Stimulated activated CD8-positive, alpha-beta memory T cell treated with anti-CD3 and anti-CD28 coated beads, Interleukin-7, amount 100 ng/mL, for 1 hour (primary cell): ENCODE data around the gene KIF26A.

Experiments
- DNase-seq, 2 donors: peaks; one replicate each; pipeline ENCODE4 v3.0.0-alpha.2; 2020; ENCODE audit warnings: low read depth in 2 of 2

Gene KIF26A

DNA sequence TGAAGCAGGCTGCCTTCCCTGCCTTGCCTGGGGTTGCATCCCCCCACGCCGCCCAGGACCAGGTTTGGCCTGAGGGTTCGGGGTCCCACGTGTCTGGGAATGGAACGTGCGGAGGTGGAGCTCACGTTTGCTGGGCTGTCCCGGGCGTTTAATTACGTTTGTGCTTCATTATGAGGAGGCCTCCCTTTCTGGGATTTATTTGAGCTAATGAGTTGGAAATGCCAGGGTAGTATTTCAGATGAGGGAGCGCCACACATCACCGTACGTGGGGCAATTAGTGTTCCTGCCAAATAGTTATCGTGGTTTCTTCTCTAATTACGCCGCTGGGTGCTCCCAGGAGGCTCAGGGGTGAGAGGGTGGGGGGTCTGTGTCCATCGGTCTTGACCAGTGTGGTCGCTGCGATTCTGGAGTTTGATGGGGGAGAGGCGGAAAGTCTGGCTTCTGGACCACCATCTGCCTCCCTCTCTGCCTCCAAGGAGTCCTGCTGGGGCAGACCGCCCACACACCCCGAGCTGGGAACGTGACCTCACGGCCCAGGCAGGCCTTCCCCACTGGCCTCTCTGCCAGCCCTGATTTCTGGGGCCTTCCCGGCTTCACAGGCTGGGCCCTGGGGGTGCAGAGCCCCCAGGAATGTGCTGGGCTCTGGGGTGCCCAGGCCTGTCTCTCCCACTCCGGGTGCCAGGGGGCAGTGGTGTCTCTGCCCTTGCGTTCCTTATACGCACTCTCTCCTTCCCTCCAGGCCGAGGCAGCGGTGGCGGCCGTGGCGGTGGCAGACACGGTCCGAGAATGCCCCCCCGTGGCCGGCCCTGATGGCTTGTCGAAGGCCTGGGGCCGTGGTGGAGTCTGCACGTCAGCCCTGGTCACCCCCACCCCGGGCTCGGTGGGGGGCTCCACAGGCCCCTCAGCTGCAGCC, 18.9 kb downstream of the KIF26A start:
- DNase-seq: no peak

DNA sequence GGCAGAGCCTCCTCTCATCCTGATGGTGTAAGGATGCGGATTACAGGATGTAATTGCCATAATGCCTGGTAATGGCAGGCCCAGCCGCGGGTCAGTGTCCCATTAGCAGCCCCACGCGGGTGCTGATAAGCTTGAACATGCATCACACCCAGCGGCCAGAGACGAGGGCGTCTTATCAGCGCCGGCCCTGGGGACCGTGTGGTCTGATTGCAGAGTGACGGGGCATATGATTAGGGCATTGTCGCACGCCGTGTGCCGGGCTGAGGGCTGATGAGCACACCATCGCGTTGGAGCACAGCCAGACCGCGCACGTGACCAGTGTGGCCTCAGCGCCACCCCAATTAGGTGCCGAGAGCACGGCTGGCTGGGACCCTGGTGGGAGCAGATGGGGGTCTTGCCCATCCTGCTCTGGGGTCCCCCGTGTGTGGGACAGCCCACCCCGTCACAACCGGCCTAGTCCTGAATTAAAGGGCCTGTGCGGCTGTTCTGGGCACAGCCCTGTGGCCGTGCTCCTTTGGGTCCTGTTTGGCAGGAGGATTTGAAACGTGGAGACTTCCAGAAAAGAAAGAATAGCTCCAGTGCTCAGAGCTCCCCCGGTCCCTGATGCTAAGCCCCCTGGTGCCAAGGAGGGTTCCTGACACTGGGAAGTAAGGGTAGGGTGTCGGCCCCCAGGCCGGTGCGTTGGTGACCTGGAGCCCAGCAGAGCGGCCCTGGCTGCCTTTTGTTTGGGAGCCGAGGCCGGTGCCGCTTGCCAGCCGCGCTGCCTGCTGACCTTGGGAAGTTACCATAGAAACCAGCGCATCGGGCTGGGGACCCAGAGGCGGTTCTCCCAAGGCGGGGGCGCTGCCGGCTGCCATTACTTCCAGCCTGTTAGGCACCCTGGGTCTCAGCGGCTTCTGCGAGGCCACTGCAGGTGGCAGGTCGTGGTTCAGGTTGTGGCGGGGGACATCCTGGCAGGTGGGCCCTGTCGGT, 20.7 kb downstream of the KIF26A start:
- DNase-seq: no peak

DNA sequence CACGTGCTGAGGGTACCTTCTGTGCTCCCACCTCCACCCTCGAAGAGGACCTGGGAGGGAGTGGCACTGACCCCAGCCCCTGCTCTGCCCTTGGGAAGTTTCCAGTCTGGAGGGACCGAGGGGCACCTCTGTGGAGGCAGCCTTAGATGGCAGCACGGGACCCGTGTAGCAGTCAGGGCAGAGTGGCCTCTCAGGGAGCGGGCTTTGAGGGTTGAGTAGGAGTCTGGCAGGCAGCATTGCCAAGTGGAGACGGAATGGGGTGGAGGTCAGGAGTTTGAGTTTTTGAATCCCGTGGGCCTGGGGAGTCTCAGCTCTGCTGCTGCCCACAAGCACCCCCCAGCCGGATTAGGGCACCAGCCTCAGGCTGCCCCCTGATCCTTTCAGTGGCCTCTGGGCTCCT, 21.6 kb downstream of the KIF26A start:
- DNase-seq: no peak

DNA sequence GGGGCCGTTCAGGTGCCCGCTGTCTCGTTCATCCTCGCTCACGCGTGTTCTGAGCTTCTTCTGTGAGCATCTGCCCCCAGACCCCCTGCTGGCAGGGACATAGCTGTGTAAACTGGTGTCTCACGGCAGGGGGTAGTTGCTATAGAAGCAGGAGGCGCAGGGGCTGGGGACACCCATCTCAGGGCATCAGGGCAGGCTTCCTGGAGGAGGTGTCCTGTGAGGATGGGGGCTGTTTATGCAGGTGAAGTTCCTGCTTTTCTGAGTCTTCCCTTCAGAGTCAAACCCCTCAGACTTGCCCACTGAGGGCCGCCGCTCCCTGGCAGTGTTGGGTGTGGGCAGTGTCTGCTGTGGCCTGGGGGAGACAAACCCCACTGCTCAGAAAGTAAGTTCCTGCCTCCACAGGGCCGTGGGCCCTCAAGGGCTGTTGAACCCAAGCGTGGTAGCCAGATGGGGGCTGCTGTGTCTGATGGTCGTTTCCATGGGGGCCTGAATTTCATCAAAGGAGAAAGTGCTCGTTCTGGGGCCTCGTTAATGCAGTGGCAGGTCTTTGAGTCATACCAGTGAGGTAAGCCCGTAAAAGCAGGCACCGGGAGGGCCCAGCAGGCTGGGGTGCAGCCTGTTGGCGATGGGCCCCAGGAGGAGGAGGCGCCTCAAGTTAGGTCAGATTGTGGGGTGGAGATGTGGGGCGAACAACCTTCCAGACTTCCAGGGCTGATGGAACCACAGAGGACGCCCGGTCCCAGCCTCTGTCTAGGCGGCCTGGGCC, 23.4 kb downstream of the KIF26A start:
- DNase-seq: no peak

DNA sequence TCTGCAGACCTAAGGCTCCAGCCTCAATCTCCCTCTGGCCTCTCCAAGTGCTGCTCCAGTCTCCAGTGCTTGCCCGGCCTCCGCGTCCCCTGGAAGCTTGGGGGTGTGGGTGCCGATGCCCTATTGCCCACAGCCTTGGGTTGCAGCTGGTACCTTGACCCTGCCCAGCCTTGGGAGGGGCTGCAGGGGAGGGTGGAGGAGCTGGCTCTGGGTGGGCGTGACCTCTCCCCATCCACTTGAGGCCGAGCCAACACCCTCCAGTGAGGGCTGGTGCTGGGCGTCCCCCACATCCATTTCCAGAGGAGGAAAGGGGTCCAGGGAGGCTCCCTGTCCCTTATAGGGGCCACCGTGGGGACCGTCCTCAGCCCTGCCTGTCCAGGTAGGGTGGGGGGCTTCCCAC, 24.1 kb downstream of the KIF26A start:
- DNase-seq: no peak

DNA sequence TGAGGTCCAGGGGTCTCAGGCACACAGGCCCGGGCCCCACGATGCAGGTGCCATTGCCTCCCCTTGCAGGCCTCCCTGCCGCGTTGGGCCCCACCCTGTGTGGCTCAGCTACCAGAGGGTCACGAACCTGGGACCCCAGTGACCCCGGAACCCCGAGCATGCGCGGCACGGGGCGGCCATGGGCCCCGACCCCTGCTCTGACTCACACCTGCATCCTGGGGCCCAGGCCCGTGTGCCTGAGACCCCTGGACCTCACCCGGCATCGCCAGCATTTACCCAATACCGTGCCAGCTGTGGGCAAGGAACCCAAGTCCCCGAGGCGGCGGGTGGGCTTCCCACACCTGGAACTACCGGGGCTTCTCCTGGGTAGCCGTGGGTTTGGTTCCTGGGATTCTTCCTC, 25.2 kb downstream of the KIF26A start:
- no peak for DNase-seq

DNA sequence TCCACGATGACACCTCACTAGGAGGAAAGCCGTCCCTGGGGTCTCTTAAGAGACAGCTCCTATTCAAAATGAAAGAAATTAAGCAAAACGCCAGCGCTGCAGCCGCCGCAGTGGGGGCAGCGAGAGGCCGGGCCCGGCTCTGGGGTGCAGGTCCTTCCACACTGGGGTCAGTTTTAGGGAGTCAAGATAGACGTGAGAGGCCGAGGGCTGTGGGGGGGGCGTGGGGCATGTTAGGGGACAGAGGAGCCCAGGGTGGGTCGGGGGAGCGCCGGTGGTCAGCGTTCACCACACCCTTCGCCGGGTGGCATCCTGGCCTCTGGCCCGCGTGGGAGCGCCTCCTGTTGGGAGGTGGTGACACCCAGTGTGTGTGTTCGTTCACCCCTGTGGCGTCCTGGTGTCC, 25.7 kb downstream of the KIF26A start:
- DNase-seq: no peak

DNA sequence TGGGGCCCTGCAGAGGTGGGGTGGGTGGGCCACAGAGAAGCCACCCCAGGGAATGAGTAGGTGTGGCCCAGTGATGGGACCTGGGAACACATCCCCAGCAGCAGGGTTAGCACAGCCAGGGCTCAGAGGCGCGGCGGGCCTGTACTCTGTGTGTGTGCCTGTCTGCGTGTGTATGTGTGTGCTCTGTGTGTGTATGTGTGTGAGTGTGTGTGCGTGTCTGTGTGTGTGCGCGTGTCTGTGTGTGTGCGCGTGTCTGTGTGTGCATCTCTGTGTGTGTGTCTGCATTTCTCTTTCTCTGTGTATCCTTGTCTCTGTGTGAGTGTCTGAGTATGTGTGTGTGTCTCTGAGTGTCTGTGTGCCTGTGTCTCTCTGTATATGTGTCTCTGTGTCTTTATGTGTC, 26.1 kb downstream of the KIF26A start:
- no peak for DNase-seq

DNA sequence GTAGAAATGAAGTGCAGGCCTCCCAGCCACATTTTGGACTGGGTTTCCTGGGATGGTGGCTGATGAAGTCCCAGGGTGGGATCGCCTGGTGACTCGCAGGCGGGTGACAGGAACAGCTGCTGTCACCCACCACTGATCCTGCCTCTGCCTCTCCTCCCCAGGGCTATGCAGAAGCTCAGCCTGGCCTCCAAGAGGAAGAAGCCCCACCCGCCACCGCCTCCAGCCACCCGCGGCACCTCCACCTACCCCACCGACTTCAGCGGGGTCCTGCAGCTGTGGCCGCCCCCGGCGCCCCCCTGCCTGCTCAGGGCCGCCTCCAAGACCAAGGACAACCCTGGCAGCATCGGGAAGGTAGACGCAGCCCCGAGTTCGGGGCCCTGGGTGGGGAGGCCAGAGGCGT, 28.3 kb downstream of the KIF26A start:
- no peak for DNase-seq

DNA sequence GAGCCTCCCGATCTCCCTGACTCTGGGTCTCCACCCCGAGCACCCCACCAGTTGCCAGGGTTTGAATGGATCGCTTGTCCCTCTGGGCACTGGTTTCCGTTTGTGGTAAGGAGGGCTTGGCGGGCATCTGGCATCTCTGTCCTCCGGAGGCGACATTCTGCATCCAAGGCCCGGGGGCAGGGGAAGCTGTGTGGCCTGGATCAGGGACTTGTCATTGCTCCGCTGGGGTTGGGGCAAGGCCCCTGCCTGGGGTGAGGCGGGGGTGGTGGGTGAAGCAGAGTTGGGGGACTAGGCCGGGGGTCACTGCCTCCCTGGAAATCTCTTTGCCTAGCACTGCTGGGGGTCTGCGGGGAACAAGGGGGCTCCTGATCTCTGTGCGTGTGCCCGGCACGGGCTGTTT, 30.2 kb downstream of the KIF26A start:
- DNase-seq: no peak

DNA sequence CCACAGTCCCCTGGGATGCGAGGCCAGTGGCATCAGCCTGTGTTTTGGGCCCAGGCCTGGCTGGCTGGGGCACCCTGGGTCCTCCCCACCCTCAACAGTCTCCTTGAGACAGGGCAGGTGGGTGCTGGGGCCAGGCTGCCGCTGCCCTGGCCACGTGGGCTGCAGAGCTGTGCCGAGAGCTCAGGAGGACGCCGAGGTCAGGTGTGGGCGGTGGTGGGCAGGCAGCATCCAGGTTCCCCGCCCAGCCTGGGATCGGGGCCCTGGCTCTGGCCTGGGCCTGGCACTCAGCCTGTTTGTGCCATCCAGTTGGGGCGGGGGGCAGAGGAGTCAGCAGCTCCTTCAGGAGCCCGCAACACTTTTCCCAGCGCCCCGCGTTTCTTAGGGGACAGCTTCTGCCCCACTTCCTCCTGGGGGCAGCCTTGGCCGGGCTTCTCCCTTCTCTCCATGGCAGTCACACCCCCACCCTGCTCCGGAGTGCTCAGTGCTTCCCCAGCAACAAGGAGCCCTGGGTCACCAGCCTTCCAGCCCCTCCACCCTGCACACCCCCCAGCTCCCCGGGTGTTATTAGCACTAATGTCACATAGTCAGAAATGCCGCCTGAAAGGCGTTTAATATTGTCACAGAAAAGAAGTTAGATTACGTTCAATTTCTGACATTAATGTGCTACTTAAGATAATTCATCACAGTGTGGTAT, 30.8 kb downstream of the KIF26A start:
- DNase-seq: no peak

DNA sequence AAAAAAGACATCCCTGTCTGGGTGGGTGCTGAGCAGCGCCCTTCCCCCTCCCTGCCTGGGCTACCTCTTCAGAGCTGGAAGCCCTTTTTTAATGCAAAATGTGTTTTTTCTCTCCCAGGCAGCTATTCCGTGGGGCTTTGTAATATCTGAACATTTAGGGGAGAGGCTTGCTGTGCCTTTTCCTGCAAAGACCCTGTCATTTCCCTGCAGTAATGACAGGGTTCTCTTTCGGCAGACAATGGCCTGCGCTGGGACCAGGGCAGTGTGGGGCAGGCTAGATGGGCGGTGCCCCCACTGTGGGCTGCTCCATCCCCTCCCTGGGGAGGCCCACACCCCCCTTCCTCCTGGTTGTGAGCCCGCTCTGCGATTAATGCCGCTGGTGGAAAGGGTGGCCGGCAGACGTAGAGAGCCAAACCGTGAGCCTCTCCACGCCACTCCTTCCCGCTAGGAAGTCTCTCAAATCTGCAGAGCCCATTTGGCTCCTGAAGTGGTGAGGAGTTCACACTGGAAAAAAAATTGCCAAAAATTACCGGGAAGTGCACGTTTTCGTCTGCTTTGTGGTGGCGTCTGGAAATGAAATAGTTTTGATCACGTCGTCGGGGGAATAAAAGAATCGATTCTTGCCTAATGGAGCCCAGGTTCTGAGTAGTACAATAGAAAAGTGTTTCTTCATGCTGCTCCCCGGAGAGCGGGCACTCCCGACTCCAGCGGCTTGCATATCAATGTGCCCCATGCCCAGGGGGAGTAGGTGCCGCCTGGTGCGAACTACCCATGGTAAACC, 31.5 kb downstream of the KIF26A start:
- DNase-seq: no peak

DNA sequence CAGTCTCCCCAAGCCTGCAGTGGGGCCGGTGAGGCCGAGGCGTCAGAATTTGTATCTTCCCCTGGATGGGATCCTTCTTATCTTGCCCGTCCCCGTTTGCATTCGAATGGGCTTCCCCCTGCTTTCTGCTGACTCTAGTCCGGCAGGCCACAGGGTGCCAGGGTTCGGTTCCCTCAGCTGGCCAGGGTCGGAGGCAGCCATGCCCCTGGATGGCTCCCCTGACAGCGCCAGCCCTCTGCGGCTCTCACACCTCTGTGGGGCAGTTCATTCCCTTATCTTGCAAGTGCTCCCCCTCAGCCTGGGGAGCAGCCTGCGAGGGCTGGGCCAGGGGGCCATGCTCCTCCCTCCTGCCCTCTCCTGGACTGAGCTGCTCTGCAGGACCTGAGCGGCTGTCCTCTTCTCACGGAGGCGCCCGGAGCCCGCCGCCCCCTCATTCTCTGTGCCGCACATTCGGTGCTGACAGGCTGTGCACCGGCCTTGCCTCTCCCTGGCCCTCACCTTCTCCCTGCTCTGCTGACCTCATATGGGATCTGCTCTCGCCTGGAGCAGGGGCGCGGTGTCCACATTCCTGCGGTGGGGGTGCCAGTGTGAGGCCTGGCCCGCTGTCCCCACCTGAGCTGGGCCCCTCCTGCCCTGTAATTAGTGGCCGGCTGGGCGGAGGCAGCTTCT, 32.8 kb downstream of the KIF26A start:
- no peak for DNase-seq

DNA sequence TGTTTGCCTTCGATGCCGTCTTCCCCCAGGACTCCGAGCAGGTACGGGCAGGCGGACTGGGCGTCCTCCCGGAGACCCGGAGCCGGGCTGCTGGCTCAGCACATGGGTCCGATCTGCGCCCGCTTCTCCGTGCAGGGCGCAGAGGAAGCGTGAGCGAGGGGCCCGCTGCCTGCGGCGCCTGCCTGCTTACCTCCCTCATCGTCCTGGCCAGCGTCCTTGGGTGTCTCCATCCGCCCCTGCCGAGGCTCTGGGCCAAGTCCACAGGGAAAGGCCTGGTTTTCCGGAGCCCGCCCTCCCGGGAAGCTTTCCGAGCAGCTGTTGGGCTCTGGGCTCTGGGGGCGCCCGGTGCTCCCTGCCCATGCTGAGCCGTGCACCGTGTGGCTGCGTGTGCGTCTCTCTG, 33.5 kb downstream of the KIF26A start:
- DNase-seq: no peak

DNA sequence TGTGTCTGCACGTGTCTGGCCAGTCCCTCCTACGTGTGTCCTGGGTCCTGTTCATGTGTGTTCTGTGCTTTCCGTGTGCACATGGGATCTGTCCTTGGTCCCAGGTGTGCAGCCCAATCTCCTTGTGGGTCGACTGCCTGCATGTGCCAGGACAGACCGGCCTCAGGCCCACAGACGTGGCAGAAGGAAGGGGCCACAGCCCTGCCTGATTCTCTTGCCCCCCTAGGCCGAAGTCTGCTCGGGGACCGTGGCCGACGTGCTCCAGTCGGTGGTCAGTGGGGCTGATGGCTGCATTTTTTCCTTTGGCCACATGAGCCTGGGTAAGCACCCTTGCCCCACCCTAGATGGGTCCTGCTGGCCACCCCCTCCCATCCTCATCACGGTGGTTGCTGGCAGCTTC, 34.0 kb downstream of the KIF26A start:
- no peak for DNase-seq

DNA sequence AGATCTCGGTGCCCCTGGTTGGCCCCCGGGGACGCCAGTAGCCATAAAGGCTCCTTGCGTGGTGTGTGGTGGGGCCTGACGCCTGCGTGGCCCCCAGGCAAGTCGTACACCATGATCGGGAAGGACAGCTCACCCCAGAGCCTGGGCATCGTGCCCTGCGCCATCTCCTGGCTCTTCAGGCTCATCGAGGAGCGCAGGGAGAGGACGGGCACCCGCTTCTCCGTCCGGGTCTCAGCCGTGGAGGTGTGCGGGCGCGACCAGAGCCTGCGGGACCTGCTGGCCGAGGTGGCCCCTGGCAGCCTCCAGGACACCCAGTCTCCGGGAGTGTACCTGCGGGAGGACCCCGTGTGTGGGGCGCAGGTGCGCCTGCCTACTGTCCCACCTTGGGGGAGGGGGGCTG, 34.5 kb downstream of the KIF26A start:
- DNase-seq: no peak

DNA sequence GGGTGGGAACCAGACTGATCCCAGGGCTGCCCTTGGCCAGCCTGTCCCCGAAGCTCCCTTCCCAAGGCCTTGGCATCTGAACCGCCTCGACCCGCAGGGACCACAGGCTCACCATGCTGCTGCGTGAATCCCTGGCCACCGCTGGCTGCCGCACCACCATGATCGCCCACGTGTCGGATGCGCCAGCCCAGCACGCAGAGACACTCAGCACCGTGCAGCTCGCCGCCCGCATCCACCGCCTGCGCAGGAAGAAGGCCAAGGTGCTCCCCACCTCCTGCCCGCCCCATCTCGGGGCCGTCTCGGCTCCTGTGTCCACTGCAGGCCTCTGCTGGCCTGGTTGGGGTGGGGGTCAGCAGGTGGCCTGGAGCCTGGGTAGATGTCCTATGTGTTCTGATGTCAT, 35.7 kb downstream of the KIF26A start:
- DNase-seq: no peak

DNA sequence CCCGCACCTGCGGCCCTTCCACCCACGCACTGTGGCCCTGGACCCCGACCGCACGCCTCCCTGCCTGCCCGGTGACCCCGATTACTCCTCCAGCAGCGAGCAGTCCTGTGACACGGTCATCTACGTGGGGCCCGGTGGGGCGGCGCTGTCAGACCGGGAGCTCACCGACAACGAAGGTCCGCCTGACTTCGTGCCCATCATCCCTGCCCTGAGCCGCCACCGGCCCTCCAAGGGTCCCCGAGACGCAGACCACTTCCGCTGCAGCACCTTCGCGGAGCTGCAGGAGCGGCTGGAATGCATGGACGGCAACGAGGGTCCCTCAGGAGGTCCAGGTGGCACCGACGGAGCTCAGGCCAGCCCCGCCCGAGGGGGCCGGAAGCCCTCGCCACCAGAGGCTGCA, 36.7 kb downstream of the KIF26A start:
- no peak for DNase-seq

DNA sequence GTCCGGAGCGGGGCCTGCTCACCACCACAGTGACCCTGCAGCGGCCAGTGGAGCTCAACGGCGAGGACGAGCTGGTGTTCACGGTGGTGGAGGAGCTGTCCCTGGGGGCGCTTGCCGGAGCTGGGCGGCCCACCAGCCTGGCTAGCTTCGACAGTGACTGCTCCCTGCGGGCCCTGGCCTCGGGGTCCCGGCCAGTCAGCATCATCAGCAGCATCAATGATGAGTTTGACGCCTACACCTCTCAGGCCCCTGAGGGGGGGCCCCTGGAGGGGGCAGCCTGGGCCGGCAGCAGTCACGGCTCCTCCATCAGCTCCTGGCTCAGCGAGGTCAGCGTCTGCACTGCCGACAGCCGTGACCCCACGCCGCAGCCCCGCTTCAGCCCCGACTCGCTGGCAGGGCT, 37.4 kb downstream of the KIF26A start:
- no peak for DNase-seq

DNA sequence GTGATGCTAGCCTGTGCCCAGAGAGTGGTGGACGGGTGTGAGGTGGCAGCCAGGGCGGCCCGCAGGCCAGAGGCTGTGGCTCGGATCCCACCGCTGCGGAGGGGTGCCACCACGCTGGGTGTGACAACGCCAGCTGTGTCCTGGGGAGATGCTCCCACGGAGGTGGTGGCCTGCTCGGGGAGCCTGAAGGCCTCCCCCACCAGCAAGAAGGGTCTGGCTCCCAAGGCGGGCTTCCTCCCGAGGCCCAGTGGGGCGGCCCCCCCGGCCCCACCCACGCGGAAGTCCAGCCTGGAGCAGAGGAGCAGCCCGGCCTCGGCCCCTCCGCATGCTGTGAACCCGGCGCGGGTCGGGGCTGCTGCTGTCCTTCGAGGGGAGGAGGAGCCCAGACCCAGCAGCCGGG, 38.2 kb downstream of the KIF26A start:
- no peak for DNase-seq
